GM12872 (cell line): ENCODE measurements around the gene KCNJ9.

Experiments used
- TF ChIP-seq, protein P1 (sequence below): IDR thresholded peaks from 3 replicates; pipeline ENCODE4 v1.5.1; 2011; ENCODE audit warnings: low read depth, mild to moderate bottlenecking, low read length, moderate library complexity; ENCODE audit not compliant: insufficient read depth

KCNJ9 gene

DNA sequence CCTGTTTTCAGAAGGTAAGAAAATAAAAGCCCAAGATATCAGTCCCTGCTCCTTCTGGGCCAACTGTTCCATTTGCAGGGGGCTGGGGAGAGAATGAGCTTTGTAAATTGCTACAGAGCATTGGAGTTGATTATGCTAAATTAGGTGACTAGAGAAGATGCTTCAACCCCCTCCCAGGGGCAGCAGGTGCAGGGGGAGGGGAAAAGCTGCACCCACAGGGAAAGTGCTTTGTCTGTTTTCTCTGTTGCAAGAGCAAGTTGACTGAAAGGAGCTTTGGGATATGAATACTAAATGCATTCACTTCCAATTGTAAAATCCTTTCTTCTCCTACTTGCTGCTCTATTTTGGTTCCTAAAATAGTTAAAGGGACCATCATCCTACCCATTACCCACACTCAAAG is 33.0 kb upstream of the KCNJ9 start:
- TF ChIP-seq, protein P1, sequence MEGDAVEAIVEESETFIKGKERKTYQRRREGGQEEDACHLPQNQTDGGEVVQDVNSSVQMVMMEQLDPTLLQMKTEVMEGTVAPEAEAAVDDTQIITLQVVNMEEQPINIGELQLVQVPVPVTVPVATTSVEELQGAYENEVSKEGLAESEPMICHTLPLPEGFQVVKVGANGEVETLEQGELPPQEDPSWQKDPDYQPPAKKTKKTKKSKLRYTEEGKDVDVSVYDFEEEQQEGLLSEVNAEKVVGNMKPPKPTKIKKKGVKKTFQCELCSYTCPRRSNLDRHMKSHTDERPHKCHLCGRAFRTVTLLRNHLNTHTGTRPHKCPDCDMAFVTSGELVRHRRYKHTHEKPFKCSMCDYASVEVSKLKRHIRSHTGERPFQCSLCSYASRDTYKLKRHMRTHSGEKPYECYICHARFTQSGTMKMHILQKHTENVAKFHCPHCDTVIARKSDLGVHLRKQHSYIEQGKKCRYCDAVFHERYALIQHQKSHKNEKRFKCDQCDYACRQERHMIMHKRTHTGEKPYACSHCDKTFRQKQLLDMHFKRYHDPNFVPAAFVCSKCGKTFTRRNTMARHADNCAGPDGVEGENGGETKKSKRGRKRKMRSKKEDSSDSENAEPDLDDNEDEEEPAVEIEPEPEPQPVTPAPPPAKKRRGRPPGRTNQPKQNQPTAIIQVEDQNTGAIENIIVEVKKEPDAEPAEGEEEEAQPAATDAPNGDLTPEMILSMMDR, result no peak

DNA sequence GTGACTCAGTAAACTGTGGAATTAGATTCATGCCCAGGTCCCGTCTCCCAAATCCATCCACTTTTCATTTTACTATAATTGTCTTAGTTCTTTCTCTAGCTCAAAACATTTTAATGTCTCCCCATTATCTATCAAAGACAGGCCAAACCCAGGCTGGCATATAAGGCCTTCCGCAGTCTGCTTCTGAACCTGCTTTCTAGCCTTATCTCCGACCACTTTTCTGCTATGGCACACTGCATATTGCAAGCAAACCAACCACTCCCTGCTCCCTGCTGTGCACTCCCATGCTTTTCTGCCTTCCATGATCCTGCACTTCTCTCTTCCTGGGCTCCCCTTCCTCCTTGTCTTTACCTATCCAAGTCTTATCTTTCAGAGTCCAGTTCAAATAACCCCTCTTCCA is 32.2 kb upstream of the KCNJ9 start:
- TF ChIP-seq, protein P1, result no peak

DNA sequence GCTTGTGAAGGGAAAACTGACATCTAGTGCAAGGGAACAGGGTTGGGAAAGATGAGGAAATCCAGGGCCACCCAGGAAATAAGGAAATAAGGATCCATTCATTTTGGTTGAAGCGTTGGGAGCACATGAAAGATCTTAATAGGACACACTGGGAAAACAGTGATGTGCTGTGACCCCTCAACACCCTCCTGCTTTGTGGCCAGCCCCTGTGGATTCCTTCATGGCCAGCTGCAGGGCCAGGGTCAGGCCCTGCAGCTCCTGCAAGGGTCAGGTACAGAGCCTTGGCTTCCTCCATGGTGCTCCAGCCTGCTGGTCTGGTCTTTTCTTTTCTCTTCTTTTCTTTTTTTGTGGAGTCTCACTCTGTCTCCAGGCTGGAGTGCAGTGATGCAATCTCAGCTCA is 30.7 kb upstream of the KCNJ9 start:
- TF ChIP-seq, protein P1, result no peak

DNA sequence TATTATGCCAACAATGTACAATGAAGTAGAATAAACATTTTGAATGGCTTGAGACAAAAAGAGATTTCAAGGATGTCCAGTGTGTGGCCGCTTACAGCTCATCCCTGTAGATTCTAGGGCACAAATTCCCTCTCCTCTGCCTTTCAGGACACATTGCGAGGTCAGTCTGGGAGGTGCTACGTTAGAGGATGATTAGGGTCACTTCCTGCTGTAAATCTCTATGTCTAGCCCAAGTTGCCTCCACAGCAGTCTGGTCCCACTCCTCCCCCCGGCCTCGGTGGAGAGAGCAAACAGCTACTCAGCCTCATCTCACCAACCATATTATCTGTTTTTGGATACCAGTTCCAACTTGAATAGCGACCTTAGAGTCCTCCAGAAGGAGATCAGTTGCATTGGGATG is 28.4 kb upstream of the KCNJ9 start:
- TF ChIP-seq, protein P1, result no peak

DNA sequence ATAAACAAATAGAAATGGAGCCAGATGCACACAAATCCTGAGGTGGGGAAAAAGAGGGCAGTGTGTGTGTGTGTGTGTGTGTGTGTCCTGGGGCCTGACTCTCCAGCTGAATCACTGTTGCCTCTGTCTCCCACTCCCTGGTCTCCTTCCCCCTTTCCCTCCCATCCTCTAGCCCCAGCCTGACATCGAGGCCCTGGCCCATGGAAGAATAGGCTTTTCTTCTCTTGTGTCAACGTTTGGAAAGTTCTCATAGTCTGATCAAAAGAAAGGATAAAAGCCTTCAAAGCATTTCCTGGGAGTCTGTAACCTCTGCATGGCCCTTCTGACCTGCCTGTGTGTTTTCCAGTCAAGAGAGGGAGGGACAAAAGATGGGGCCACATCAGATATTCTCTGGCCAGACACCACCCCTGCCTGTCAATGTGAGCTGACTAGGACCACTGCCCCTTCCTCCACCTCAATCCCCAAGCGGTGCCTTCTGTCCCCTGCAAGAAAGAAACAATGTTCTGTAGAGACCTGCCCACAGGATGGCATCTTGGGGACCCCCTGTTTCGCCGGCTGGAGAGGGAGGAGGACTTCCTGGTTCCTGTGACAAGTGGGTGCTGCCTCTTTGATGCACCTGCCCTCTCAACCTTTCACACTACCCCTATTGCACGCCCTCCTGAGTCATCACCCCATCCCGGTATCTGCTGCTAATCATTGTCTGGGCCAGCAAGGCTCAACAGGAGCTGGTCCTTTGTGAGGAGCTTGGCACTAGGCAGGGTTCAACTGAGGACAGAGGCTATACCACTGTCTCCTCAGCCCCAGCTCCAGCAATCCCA is 27.6 kb upstream of the KCNJ9 start:
- TF ChIP-seq, protein P1, result no peak

DNA sequence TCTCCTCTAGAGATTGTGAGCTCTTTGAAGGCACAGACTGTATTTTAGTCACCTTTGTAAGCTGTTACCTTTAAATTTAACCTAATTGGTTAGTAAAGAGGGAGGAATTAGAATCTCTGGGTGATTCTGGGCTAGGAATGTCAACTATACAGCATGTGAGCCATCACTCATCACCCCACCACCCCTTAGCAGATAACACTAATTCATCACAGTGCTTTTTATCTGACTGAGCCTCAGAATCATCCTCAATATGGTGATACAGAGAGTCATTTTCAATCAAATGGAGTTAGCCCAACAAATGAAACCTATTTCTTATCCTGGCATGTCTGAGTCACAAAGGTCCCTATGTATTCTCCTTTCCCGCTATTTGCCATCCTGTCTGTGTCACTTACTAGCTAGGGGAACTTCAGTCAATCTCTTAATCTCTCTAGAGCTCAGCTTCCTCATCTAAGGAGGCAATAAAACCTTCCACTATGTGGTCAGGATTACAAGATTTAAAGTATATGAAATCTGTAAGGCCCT is 24.6 kb upstream of the KCNJ9 start:
- TF ChIP-seq, protein P1, result no peak

DNA sequence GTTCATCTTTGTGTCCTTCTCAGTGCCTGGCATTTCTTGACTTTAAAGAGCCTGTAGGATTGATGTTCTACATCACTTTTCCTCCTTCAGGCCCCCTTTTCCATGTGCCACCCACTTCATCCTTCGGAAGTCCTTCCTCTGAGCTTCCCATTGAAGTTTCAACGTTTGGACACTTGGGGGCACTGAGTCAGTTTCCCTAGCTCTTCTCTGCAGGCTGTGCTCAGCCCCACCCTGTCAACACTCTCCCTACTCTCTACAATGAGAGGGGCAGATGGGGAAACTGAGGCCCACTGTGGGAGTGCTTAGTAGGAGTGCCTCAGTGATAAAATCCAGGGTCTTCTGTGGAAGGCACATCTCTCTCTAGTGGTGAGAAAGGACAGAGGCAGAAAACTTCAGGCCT is 23.3 kb upstream of the KCNJ9 start:
- TF ChIP-seq, protein P1, result peak; percentile 36; the same call in 2 of the 3 replicates
